AG09319 (cell line): Measurements from ENCODE around the gene CBX2.

Experiments
- DNase-seq: peaks from one replicate; pipeline ENCODE4 v3.0.0-alpha.2; 2010; ENCODE audit warnings: low read depth; ENCODE audit errors: extremely low read depth
- TF ChIP-seq, protein P1 (sequence below): IDR thresholded peaks from 2 replicates; pipeline ENCODE4 v1.5.1; 2011; ENCODE audit warnings: low read depth, mild to moderate bottlenecking, inconsistent platforms, low read length, moderate library complexity

Gene CBX2

DNA sequence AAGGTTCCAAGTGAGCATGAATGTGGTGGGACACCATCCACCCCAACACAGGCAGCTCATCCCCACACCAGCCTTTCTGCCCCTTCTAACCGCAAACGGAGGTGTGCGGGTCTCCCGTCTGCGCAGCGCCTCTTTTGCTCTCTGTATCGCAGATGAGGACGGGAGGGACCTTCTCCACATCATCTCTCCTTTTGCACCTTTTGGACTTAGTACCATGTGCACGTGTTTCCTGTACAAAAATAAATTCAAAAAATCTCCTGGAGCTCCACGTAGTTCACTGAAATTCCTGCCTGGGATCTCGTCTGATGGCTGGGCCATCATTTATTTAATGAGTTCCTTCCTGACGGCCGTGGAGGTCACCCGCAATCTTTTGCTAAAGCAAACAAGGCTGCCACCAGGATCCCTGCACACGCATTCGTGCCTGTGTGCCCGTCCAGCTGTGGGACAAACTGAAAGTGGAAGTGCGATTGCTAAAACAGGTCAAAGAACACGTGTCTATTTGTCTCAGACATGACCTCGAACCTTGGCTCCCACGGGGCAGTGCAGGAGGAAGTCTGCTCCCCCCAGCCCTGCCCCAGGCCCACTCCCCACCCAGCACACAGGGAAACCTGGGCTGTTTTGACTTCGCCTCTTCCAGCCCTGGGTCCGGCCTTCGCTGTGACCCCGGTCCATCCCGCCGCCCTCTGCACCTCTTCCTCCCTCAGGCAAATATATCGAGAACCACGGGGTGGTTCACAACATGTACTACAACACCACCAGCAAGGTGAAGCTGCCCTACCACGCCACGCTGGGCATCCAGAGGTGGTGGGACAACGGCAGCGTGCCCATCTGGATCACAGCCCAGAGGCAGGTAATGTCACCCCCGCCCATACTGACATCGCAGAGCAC is 44.9 kb upstream of the CBX2 start:
- no peak for DNase-seq
- TF ChIP-seq, protein P1, sequence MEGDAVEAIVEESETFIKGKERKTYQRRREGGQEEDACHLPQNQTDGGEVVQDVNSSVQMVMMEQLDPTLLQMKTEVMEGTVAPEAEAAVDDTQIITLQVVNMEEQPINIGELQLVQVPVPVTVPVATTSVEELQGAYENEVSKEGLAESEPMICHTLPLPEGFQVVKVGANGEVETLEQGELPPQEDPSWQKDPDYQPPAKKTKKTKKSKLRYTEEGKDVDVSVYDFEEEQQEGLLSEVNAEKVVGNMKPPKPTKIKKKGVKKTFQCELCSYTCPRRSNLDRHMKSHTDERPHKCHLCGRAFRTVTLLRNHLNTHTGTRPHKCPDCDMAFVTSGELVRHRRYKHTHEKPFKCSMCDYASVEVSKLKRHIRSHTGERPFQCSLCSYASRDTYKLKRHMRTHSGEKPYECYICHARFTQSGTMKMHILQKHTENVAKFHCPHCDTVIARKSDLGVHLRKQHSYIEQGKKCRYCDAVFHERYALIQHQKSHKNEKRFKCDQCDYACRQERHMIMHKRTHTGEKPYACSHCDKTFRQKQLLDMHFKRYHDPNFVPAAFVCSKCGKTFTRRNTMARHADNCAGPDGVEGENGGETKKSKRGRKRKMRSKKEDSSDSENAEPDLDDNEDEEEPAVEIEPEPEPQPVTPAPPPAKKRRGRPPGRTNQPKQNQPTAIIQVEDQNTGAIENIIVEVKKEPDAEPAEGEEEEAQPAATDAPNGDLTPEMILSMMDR, result no peak

DNA sequence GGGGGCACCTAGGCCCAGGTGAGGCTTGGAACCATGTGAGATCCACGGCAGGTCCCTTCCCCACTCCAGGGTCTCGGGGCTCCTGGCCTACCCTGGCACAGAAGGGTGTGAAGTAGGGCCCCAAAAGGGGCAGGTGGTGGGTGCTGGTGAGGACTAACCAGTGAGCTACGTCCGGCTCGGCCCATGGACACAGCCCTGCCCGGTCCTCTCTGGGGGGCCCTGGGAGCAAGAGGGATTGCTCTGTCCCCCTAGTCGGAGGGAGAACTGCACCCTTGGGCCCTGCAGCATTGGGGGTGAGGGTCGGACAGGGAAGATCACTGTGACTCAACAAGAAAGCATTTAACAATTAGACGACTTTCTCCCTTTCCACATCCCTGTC is 44.3 kb upstream of the CBX2 start:
- DNase-seq, result no peak
- TF ChIP-seq, protein P1, result no peak

DNA sequence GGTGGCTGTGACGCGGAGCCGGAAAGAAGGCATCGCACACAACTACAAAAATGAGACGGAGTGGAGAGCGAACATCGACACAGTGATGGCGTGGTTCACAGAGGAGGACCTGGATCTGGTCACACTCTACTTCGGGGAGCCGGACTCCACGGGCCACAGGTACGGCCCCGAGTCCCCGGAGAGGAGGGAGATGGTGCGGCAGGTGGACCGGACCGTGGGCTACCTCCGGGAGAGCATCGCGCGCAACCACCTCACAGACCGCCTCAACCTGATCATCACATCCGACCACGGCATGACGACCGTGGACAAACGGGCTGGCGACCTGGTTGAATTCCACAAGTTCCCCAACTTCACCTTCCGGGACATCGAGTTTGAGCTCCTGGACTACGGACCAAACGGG is 42.9 kb upstream of the CBX2 start:
- DNase-seq, result no peak
- TF ChIP-seq, protein P1, result no peak

DNA sequence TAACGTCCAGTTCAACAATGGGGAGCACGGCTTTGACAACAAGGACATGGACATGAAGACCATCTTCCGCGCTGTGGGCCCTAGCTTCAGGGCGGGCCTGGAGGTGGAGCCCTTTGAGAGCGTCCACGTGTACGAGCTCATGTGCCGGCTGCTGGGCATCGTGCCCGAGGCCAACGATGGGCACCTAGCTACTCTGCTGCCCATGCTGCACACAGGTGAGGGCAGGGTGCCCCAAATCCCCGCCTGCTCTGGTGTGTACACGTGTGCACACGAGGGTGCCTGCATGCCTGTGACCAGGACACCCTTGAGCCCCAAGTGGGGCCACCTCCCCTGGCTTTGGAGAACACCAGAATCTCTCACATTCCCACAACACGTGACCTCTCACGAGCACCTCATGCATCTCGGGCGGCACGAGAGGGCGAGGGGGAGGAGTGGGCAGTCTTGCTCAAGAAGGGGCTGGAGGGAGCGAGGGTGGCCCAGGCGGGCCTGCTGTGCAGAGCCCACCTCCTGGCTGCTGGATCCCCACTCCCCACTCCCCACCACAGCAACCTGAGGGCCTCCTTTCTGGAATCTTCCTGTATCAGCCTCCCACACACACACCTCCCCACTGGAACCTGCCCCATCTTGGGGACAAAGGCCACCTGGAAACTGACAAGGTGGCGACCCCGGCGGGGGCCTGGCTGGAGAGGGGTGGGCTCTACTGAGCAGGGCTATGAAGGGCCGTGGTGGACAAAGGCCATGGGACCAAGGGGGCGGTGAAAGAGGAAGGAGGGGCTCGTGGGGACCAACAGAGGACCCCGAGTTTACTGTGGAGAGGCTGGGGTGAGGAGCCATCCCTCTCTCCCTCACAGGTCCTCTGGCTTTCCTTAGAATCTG is 40.7 kb upstream of the CBX2 start:
- TF ChIP-seq, protein P1, result no peak

DNA sequence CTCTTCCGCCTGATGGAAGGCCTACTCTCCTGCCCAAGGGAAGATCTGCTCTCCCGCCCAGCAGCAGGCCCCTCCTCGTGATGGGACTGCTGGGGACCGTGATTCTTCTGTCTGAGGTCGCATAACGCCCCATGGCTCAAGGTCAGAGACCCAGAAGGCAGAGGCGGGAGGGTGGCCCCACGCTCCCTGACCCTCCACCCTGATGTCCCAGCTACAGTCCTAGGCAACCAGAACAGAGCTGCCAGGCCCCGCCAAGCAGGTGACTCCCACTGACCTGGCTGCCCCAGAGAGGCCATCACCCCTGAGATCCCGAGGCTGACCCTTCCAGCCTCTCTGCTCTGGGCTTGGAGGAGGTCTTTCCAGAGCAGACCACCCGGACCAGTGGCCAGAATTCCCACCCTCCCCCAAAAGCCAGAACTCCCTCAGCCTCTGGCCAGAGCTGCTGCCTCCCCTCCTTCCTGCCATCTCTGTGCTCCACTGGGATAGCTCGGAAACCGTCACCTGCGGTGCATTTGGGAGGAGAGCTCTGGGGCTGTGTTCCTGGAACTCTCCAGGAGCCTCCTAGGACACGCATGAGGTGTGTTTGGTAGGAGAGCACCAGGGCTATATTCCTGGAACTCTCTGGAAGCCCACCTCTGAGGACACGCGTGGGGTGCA is 39.9 kb upstream of the CBX2 start:
- TF ChIP-seq, protein P1, result no peak
- DNase-seq, result no peak

More for the DNA sequence above, 40.7 kb upstream of the CBX2 start:
- no peak for DNase-seq

DNA sequence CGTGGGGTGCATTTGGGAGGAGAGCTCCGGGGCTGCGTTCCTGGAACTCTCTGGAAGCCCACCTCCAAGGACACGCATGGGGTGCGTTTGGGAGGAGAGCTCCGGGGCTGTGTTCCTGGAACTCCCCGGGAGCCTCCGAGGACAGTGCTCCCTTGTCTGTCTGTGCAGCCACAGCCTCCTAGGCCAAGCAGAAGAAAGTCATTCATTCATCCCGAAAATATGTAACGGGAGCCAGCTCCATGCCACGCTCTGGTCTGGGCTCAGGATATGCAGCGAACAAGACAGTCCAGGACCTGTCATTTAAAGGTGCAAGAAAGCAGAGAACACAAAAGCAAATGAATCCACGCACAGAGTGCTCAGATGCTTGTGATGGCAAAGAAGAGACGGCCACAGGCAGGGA is 39.3 kb upstream of the CBX2 start:
- no peak for DNase-seq
- TF ChIP-seq, protein P1, result no peak
